Measurements from ENCODE around the gene DCBLD1.

DNA sequence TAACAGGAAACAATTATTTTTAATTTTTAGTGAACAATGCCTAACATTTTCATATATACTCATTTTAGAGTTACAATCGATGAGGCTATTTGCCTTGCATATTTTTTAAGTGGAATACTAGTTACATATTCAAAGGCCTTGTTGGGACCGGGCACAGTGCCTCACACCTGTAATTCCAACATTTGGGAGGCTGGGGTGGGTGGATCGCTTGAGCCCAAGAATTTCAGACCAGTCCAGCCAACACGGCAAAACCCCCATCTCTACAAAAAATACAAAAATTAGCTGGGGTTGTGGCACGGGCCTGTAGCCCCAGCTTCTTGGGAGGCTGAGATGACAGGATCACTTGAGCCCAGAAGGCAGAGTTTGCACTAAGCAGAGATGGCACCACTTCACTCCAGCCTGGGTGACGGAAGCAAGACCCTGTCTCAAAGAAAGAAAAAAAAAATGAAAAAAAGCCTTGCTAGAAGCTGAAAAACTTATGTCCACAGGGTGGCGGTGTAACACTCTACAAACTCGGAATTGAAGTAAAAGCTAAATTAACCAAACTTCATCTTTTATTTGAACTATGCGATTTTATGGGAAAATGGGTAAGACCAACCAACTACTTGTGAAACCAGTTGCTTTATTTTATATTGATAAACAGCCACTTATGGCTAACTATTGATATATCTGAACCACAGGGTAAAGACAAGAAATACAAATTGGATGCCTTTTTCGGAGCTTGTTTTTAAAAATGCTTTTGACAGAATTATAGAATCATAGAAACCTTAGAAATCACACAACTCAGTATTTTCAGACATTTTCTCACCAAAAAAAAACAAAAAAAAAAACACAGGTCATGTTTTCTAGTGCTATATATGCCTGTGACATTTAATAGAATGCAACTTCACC, 32.7 kb upstream of the DCBLD1 start:
- TF ChIP-seq, protein P1, sequence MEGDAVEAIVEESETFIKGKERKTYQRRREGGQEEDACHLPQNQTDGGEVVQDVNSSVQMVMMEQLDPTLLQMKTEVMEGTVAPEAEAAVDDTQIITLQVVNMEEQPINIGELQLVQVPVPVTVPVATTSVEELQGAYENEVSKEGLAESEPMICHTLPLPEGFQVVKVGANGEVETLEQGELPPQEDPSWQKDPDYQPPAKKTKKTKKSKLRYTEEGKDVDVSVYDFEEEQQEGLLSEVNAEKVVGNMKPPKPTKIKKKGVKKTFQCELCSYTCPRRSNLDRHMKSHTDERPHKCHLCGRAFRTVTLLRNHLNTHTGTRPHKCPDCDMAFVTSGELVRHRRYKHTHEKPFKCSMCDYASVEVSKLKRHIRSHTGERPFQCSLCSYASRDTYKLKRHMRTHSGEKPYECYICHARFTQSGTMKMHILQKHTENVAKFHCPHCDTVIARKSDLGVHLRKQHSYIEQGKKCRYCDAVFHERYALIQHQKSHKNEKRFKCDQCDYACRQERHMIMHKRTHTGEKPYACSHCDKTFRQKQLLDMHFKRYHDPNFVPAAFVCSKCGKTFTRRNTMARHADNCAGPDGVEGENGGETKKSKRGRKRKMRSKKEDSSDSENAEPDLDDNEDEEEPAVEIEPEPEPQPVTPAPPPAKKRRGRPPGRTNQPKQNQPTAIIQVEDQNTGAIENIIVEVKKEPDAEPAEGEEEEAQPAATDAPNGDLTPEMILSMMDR (IDR thresholded peaks at IDR 0.05), result peak; percentile 48 to 86 (median 67)
- no peak for TF ChIP-seq POLR2A (IDR thresholded peaks at IDR 0.05)

Data from thyroid gland (tissue), 4 donors.